Thymus (tissue), 11 donors: ENCODE results near the gene HOXD11. TPM values are rescaled to one million over a fixed set of nuclear protein-coding genes. Genes with fewer than 3 reads are reported as not detected.

Experiments used
- DNase-seq, 9 donors: peaks; one replicate each; pipeline ENCODE4 v3.0.0-alpha.2; 2013; ENCODE audit warnings: low spot score in 9 of 9, low read depth in 6 of 9, missing footprints in 1 of 9
- H3K27ac ChIP-seq, 2 donors: one replicate each; pipeline ENCODE4 v1.5.1; 2013; ENCODE audit warnings: control low read depth in 1 of 2, low read depth in 1 of 2, low read length in 1 of 2, mild to moderate bottlenecking in 1 of 2, moderate library complexity in 1 of 2
- H3K27me3 ChIP-seq, 2 donors: one replicate each; pipeline ENCODE4 v1.5.1; 2013; ENCODE audit warnings: low read length in 1 of 2; ENCODE audit not compliant: control insufficient read depth in 2 of 2, insufficient read depth in 1 of 2
- H3K36me3 ChIP-seq, 2 donors: one replicate each; pipeline ENCODE4 v1.5.1; 2013; ENCODE audit warnings: low read length in 1 of 2, mild to moderate bottlenecking in 1 of 2, moderate library complexity in 1 of 2; ENCODE audit not compliant: control insufficient read depth in 2 of 2, insufficient read depth in 2 of 2
- H3K4me1 ChIP-seq, 2 donors: one replicate each; pipeline ENCODE4 v1.5.1; 2013; ENCODE audit warnings: low read length in 2 of 2; ENCODE audit not compliant: control insufficient read depth in 2 of 2, insufficient read depth in 2 of 2
- H3K4me3 ChIP-seq, 2 donors: one replicate each; pipeline ENCODE4 v1.5.1; 2013; ENCODE audit warnings: low read length in 2 of 2, control low read depth in 1 of 2, mild to moderate bottlenecking in 1 of 2
- H3K9me3 ChIP-seq, 2 donors: one replicate each; pipeline ENCODE4 v1.5.1; 2013; ENCODE audit warnings: low read length in 1 of 2, mild to moderate bottlenecking in 1 of 2; ENCODE audit not compliant: control insufficient read depth in 2 of 2, insufficient read depth in 1 of 2
- WGBS: extraction: QIAGEN DNeasy Blood & Tissue Kit; methylation state at CpG from one replicate; pipeline ENCODE4 v1.1.7; 2013; 5-methylcytosine and 5-hydroxymethylcytosine counted together
- polyA plus RNA-seq: library from polyadenylated mRNA; stranded (reverse); fragments of 200-250 nt; gene quantifications from one replicate; pipeline ENCODE4 v1.2.3, GENCODE V29; 2013
- total RNA-seq: library from RNA; stranded (reverse); fragments of 120-200 nt; gene quantifications from one replicate; pipeline ENCODE4 v1.2.4, GENCODE V29; 2013
- donor health status: healthy.

The HOXD11 gene
- total and polyA plus RNA-seq, 2 donors: 0.09 TPM; not detected in 1

- Histone ChIP-seq H3K4me1 (peaks cover 0 to 8% of the 10 kb centered on the region in 2 donors), H3K4me3 (no peak overlapping the region)
These were observed 21.0 kb upstream of the HOXD11 start for GRCh38 chr2:176085861-176086771.

GRCh38 chr2:176087330-176088047, 19.6 kb upstream of the HOXD11 start:
- no peak for DNase-seq
- no peak overlapping the region for H3K4me3 ChIP-seq
- peaks cover 0 to 8% of the 10 kb centered on the region in 2 donors for H3K4me1 ChIP-seq
- H3K27ac ChIP-seq: no peak overlapping the region
- no peaks in the 10 kb centered on the region for H3K36me3 ChIP-seq
- 23% methylated on average over 29 of the region's 29 CpGs for WGBS
- peaks cover 90 to 99% of the 10 kb centered on the region in 2 donors for H3K27me3 ChIP-seq
- H3K9me3 ChIP-seq: peaks cover 6 to 14% of the 10 kb centered on the region in 2 donors

More at GRCh38 chr2:176085861-176086771, 21.0 kb upstream of the HOXD11 start:
- no peaks in the 10 kb centered on the region for H3K36me3 ChIP-seq
- peaks cover 91 to 99% of the 10 kb centered on the region in 2 donors for H3K27me3 ChIP-seq
- peak in 2 of 9 donors; percentile 34 to 47 for DNase-seq
- peaks cover 9 to 16% of the 10 kb centered on the region in 2 donors for H3K9me3 ChIP-seq
- 5% methylated on average over 46 of the region's 46 CpGs for WGBS
- H3K27ac ChIP-seq: no peak overlapping the region

GRCh38 chr2:176088048-176088936, 18.8 kb upstream of the HOXD11 start:
- Histone ChIP-seq H3K36me3 (no peaks in the 10 kb centered on the region), H3K27ac (no peak overlapping the region), H3K4me1 (peaks cover 0 to 12% of the 10 kb centered on the region in 2 donors), H3K4me3 (peak overlapping the region in 1 of 2 donors; percentile 24), H3K27me3 (peaks cover 90 to 99% of the 10 kb centered on the region in 2 donors), H3K9me3 (peaks cover 4 to 6% of the 10 kb centered on the region in 2 donors)
- WGBS: 4% methylated on average over 49 of the region's 49 CpGs
- peak in 2 of 9 donors; percentile 32 to 46 for DNase-seq

- Histone ChIP-seq H3K9me3 (peaks cover 1 to 4% of the 10 kb centered on the region in 2 donors), H3K4me1 (peaks cover 0 to 13% of the 10 kb centered on the region in 2 donors), H3K36me3 (no peaks in the 10 kb centered on the region), H3K4me3 (no peak overlapping the region), H3K27me3 (peaks cover 89 to 99% of the 10 kb centered on the region in 2 donors), H3K27ac (no peak overlapping the region)
- 5% methylated on average over 6 of the region's 6 CpGs for WGBS
- no peak for DNase-seq
These were observed 17.9 kb upstream of the HOXD11 start for GRCh38 chr2:176088937-176089842.

- peaks cover 1 to 4% of the 10 kb centered on the region in 2 donors for H3K9me3 ChIP-seq
- H3K27ac ChIP-seq: no peak overlapping the region
- H3K27me3 ChIP-seq: peaks cover 91 to 99% of the 10 kb centered on the region in 2 donors
- peaks cover 0 to 13% of the 10 kb centered on the region in 2 donors for H3K4me1 ChIP-seq
- H3K4me3 ChIP-seq: no peak overlapping the region
- no peak for DNase-seq
- H3K36me3 ChIP-seq: no peaks in the 10 kb centered on the region
These were observed 17.2 kb upstream of the HOXD11 start for GRCh38 chr2:176089843-176090395.

GRCh38 chr2:176090862-176091261, 16.2 kb upstream of the HOXD11 start:
- no peak overlapping the region for H3K27ac ChIP-seq
- peaks cover 88 to 99% of the 10 kb centered on the region in 2 donors for H3K27me3 ChIP-seq
- H3K36me3 ChIP-seq: no peaks in the 10 kb centered on the region
- peaks cover 0 to 13% of the 10 kb centered on the region in 2 donors for H3K4me1 ChIP-seq
- peaks cover 1 to 4% of the 10 kb centered on the region in 2 donors for H3K9me3 ChIP-seq
- WGBS: 19% methylated on average over 5 of the region's 5 CpGs
- H3K4me3 ChIP-seq: no peak overlapping the region
- DNase-seq: no peak

- WGBS: 6% methylated on average over 31 of the region's 31 CpGs
- Histone ChIP-seq H3K4me1 (peaks cover 0 to 15% of the 10 kb centered on the region in 2 donors), H3K4me3 (no peak overlapping the region), H3K27me3 (peaks cover 86 to 99% of the 10 kb centered on the region in 2 donors), H3K9me3 (peaks cover 1 to 4% of the 10 kb centered on the region in 2 donors), H3K27ac (no peak overlapping the region), H3K36me3 (no peaks in the 10 kb centered on the region)
- DNase-seq: no peak
These were observed 15.5 kb upstream of the HOXD11 start for GRCh38 chr2:176091329-176092258.
